ENCODE data around the gene ABHD12.

Gene ABHD12

DNA sequence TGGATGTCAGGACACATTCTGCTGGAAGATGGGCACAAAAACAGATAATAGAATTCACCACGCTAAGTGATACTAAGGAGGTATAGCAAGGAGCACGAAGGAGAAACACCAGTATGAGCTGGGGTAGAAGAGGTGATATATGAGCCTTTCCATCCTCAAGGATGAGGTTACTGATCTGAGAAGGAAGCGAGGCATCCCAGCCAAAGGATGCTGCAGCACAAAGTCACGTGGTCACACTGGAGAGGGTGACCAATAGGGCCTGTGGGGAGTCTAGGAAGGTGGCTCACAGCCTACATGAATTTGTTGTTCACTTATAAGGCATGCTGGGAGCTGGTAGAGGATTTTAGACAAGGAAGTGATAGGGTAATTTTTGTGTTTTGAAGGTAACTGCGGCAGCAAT is 18.3 kb upstream of the ABHD12 start:
- TF ChIP-seq EZH2 (IDR thresholded peaks at IDR 0.05; ENCODE audit: borderline replicate concordance, low read length): no peak
- TF ChIP-seq, protein P1, sequence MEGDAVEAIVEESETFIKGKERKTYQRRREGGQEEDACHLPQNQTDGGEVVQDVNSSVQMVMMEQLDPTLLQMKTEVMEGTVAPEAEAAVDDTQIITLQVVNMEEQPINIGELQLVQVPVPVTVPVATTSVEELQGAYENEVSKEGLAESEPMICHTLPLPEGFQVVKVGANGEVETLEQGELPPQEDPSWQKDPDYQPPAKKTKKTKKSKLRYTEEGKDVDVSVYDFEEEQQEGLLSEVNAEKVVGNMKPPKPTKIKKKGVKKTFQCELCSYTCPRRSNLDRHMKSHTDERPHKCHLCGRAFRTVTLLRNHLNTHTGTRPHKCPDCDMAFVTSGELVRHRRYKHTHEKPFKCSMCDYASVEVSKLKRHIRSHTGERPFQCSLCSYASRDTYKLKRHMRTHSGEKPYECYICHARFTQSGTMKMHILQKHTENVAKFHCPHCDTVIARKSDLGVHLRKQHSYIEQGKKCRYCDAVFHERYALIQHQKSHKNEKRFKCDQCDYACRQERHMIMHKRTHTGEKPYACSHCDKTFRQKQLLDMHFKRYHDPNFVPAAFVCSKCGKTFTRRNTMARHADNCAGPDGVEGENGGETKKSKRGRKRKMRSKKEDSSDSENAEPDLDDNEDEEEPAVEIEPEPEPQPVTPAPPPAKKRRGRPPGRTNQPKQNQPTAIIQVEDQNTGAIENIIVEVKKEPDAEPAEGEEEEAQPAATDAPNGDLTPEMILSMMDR (IDR thresholded peaks at IDR 0.05; ENCODE audit: low read length): no peak
- H3K4me3 ChIP-seq (ENCODE audit: low read depth, low read length, poor library complexity, severe bottlenecking): peak overlapping the region; percentile 71
- peak overlapping the region; percentile 87 for H3K9ac ChIP-seq (ENCODE audit: low read length)
- peaks cover 23% of the 10 kb centered on the region for H3K4me1 ChIP-seq (ENCODE audit: insufficient read depth, low read length, severe bottlenecking)
- H3K27ac ChIP-seq (ENCODE audit: low read depth, low read length, poor library complexity, severe bottlenecking): no peak overlapping the region
- peaks cover 14% of the 10 kb centered on the region; the same call in 1 of the 2 replicates for H3K36me3 ChIP-seq (ENCODE audit: insufficient read depth, low read length)
- no peaks in the 10 kb centered on the region for H3K9me2 ChIP-seq (ENCODE audit: low read depth, low read length)
- H4K20me1 ChIP-seq (ENCODE audit: insufficient read depth, low read length): no peaks in the 10 kb centered on the region
- no peaks in the 10 kb centered on the region for H3F3A ChIP-seq (ENCODE audit: insufficient read depth, low read length)
- no peaks in the 10 kb centered on the region for H3K27me3 ChIP-seq (ENCODE audit: insufficient read depth, low read length)
- no peak overlapping the region for H2AFZ ChIP-seq (ENCODE audit: low read length)
- H3K4me2 ChIP-seq (ENCODE audit: low read length): peak overlapping the region; percentile 83
- H3K9me3 ChIP-seq (ENCODE audit: low read length): peaks cover under 1% of the 10 kb centered on the region; the same call in 1 of the 2 replicates
- H3K79me2 ChIP-seq (ENCODE audit: insufficient read depth, low read length): peaks cover 15% of the 10 kb centered on the region

DNA sequence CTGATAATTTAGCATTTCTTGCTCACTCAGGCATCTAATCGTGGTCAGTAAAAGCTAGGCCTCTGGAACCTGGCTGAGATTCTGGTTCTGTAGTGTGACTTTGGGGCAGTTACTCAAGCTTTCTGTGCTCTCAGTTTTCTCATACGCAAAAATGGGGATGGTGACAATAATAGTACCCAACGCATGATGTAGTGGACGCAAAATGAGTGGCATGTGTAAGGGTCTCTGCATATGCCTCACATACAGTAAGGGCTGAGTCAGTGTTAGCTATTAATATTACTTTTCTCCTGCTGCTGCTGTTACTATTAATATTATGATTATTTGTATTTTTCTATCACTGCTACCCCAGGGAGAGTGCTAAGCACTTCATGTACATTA is 17.5 kb upstream of the ABHD12 start:
- Histone ChIP-seq H3K36me3 (ENCODE audit: insufficient read depth, low read length) (peaks cover 8% of the 10 kb centered on the region; the same call in 1 of the 2 replicates), H3K27ac (ENCODE audit: low read depth, low read length, poor library complexity, severe bottlenecking) (peak overlapping the region; percentile 5), H3F3A (ENCODE audit: insufficient read depth, low read length) (no peaks in the 10 kb centered on the region), H3K4me1 (ENCODE audit: insufficient read depth, low read length, severe bottlenecking) (peaks cover 23% of the 10 kb centered on the region), H2AFZ (ENCODE audit: low read length) (no peak overlapping the region), H3K9me2 (ENCODE audit: low read depth, low read length) (no peaks in the 10 kb centered on the region), H3K9me3 (ENCODE audit: low read length) (peaks cover 7% of the 10 kb centered on the region), H3K79me2 (ENCODE audit: insufficient read depth, low read length) (peaks cover 15% of the 10 kb centered on the region), H4K20me1 (ENCODE audit: insufficient read depth, low read length) (no peaks in the 10 kb centered on the region), H3K4me2 (ENCODE audit: low read length) (peak overlapping the region; percentile 83), H3K27me3 (ENCODE audit: insufficient read depth, low read length) (no peaks in the 10 kb centered on the region), H3K4me3 (ENCODE audit: low read depth, low read length, poor library complexity, severe bottlenecking) (peak overlapping the region; percentile 71), H3K9ac (ENCODE audit: low read length) (peak overlapping the region; percentile 87)
- TF ChIP-seq, protein P1 (IDR thresholded peaks at IDR 0.05; ENCODE audit: low read length): no peak
- TF ChIP-seq EZH2 (IDR thresholded peaks at IDR 0.05; ENCODE audit: borderline replicate concordance, low read length): no peak

DNA sequence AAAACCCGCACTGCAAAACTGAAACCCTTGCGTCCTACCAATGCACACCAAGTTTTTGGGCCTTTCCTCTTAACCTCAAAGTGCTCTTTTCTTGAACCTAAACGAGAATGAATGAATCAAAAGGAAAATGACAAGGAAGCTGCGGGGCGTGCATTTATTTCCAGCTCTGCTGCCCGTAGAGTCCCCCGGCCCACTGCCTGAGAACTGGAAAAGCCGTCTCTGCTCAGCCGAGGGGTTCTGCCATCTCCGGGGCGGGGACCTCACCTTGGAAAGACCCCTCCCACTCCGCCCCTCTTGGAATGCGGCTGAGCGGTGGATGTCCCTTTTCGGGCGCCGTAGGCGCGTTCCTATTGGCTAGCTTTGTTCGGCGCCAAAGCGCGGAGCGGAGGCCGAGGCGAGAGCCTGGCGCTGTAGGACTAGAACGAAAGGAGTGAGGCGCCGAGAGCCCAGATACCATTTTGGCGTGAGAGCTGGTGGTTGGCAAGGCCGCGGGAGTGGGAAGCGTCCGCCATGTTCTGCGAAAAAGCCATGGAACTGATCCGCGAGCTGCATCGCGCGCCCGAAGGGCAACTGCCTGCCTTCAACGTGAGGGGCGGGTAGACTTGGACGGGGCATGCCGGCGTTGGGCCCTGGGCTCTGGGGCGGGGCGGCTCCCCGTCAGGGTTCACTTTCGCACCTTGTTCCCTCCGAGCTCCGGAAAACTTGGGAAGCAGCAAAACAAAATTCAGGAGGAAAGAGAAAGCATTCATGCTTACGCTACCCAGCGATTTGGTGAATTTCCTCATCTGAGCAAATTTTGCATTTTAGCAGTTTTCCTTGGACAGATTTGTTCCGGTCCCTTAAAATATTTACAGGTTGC is 16.9 kb upstream of the ABHD12 start, which contains the start of gene GINS1:
GINS1 (plus strand) TSS at position 363 of the 859 bp plus-strand sequence; CDS start at position 511, 148 bp downstream.
- Histone ChIP-seq H4K20me1 (ENCODE audit: insufficient read depth, low read length) (no peaks in the 10 kb centered on the region), H3K9me2 (ENCODE audit: low read depth, low read length) (no peaks in the 10 kb centered on the region), H3K4me3 (ENCODE audit: low read depth, low read length, poor library complexity, severe bottlenecking) (peak within 1 kb of the TSS; percentile 71), H3K4me2 (ENCODE audit: low read length) (peak within 1 kb of the TSS; percentile 83), H3K36me3 (ENCODE audit: insufficient read depth, low read length) (peaks cover 7% of the 10 kb centered on the region), H3K79me2 (ENCODE audit: insufficient read depth, low read length) (peaks cover 15% of the 10 kb centered on the region), H3K9me3 (ENCODE audit: low read length) (peaks cover 10% of the 10 kb centered on the region), H2AFZ (ENCODE audit: low read length) (peak within 1 kb of the TSS; percentile 87), H3F3A (ENCODE audit: insufficient read depth, low read length) (no peaks in the 10 kb centered on the region), H3K27me3 (ENCODE audit: insufficient read depth, low read length) (no peaks in the 10 kb centered on the region), H3K27ac (ENCODE audit: low read depth, low read length, poor library complexity, severe bottlenecking) (peak within 1 kb of the TSS; percentile 10), H3K4me1 (ENCODE audit: insufficient read depth, low read length, severe bottlenecking) (peaks cover 23% of the 10 kb centered on the region), H3K9ac (ENCODE audit: low read length) (peak within 1 kb of the TSS; percentile 87)
- TF ChIP-seq EZH2 (IDR thresholded peaks at IDR 0.05; ENCODE audit: borderline replicate concordance, low read length): no peak
- TF ChIP-seq, protein P1 (IDR thresholded peaks at IDR 0.05; ENCODE audit: low read length): no peak

Measured in OCI-LY1 (cell line).